OCI-LY7 (cell line): ENCODE results near the gene PDE4A. TPM values are rescaled to one million over a fixed set of nuclear protein-coding genes. Genes with fewer than 3 reads are reported as not detected.

Experiments used
- BruUV-seq: library from RNA; stranded (reverse); fragments of 400-500 nt; replicated peaks from 2 replicates; lab custom pipeline; 2021; lab: Mats Ljungman, UMichigan
- CTCF ChIA-PET: fragments of 300-600 bp; sonication (Branson Sonifier 250); formaldehyde crosslinking; loops from one replicate; lab custom pipeline; 2022; ENCODE audit warnings: antibody characterized with exemption; ENCODE audit not compliant: unreplicated experiment; lab: Charles Lee
- POLR2A ChIA-PET: fragments of 300-600 bp; sonication (Branson Sonifier 250); formaldehyde crosslinking; loops from one replicate; lab custom pipeline; 2022; ENCODE audit warnings: antibody characterized with exemption; lab: Charles Lee
- DNase-seq: peaks from one replicate; pipeline ENCODE4 v3.0.0-alpha.2; 2015; ENCODE audit warnings: low spot score
- H2AFZ ChIP-seq: fragments of 200-600 bp; sonication (generic), shearing (Covaris generic); 2 replicates; pipeline ENCODE4 v1.6.1; 2014; ENCODE audit warnings: mild to moderate bottlenecking, antibody characterized with exemption, low read length, moderate library complexity
- H3K27ac ChIP-seq: fragments of 200-600 bp; sonication (generic); 2 replicates; pipeline ENCODE4 v1.5.1; 2014; ENCODE audit warnings: mixed run types, low read depth, mild to moderate bottlenecking, moderate library complexity, low read length, inconsistent platforms; ENCODE audit not compliant: poor library complexity, severe bottlenecking
- H3K36me3 ChIP-seq: fragments of 200-600 bp; sonication (generic); 2 replicates; pipeline ENCODE4 v1.6.1; 2014; ENCODE audit warnings: mild to moderate bottlenecking, antibody characterized with exemption, low read length, moderate library complexity, mixed read lengths; ENCODE audit not compliant: insufficient read depth
- H3K4me1 ChIP-seq: fragments of 200-600 bp; sonication (generic); 2 replicates; pipeline ENCODE4 v1.5.1; 2014; ENCODE audit warnings: mild to moderate bottlenecking, low read length; ENCODE audit not compliant: insufficient read depth, poor library complexity, severe bottlenecking
- H3K4me2 ChIP-seq: fragments of 200-600 bp; sonication (generic); 2 replicates; pipeline ENCODE4 v1.6.1; 2014; ENCODE audit warnings: mild to moderate bottlenecking, low read length
- H3K4me3 ChIP-seq: fragments of 200-600 bp; sonication (generic); 2 replicates; pipeline ENCODE4 v1.5.1; 2014; ENCODE audit warnings: mild to moderate bottlenecking, low read depth, low read length; ENCODE audit not compliant: poor library complexity, severe bottlenecking
- H3K79me2 ChIP-seq: fragments of 200-600 bp; sonication (generic); 2 replicates; pipeline ENCODE4 v1.6.1; 2016; ENCODE audit warnings: low read depth, mild to moderate bottlenecking, low read length, moderate library complexity, mixed read lengths; ENCODE audit not compliant: insufficient read depth
- H3K9me2 ChIP-seq: fragments of 200-600 bp; sonication (generic); 2 replicates; pipeline ENCODE4 v1.6.1; 2016; ENCODE audit warnings: mild to moderate bottlenecking, low read length, mixed read lengths; ENCODE audit not compliant: insufficient read depth
- H3K9me3 ChIP-seq: fragments of 200-600 bp; sonication (generic); 2 replicates; pipeline ENCODE4 v1.6.1; 2014; ENCODE audit warnings: mild to moderate bottlenecking, mixed run types, low read length, mixed read lengths
- H4K20me1 ChIP-seq: fragments of 200-600 bp; sonication (generic); 2 replicates; pipeline ENCODE4 v1.6.1; 2014; ENCODE audit warnings: mild to moderate bottlenecking, antibody characterized with exemption, low read length, moderate library complexity, mixed read lengths; ENCODE audit not compliant: insufficient read depth
- CTCF ChIP-seq: fragments of 200-600 bp; sonication (generic); conservative IDR thresholded peaks from 2 replicates; pipeline ENCODE4 v1.5.1; 2014; ENCODE audit warnings: mild to moderate bottlenecking, antibody characterized with exemption, low read length, moderate library complexity, mixed read lengths
- EZH2phosphoT487 ChIP-seq: fragments of 200-600 bp; sonication (generic); IDR thresholded peaks from 2 replicates; pipeline ENCODE4 v1.6.1; 2018; ENCODE audit warnings: low read depth, borderline replicate concordance, mild to moderate bottlenecking, mixed run types, antibody characterized with exemption, low read length, moderate library complexity, mixed read lengths
- intact Hi-C: fragments of 100-400 bp; cut with micrococcal nuclease; formaldehyde crosslinking; loops from one replicate; pipeline ENCODE4 v1.10.0; 2022; ENCODE audit not compliant: unreplicated experiment
- total RNA-seq, 2 experiments: library from RNA; depleted of rRNA in 1 of 2; stranded (reverse); fragments of >200 nt in 1 of 2; shearing (Covaris generic) in 1 of 2; gene quantifications; 2 replicates each; pipeline ENCODE4 v1.2.3, GENCODE V29; 2014 to 2022

PDE4A gene
- total RNA-seq, 2 experiments from 2014 or later, result 16.4 to 45.1 TPM

GRCh38 chr19:10450191-10450852, 30.0 kb downstream of the PDE4A start:
- Histone ChIP-seq H3K9me2 (no peaks in the 10 kb centered on the region), H3K36me3 (peaks cover 63% of the 10 kb centered on the region), H3K79me2 (no peaks in the 10 kb centered on the region; the same call in 1 of the 2 replicates), H3K27ac (no peak overlapping the region), H3K4me3 (no peak overlapping the region), H3K4me1 (no peaks in the 10 kb centered on the region), H4K20me1 (no peaks in the 10 kb centered on the region), H3K9me3 (no peaks in the 10 kb centered on the region), H3K4me2 (no peak overlapping the region), H2AFZ (no peak overlapping the region)
- ChIA-PET CTCF (no interaction called here), POLR2A (interaction anchor here (0.7 kb wide), 1 partner anchor 1223 kb away, joined by 3 read pairs; no protein-coding TSS in a partner anchor)
- intact Hi-C loops, result no loop called here
- BruUV-seq, result no TSS peak
- DNase-seq, result no peak
- TF ChIP-seq EZH2phosphoT487, result no peak

- DNase-seq, result peak; percentile 61
- POLR2A ChIA-PET, result interaction anchor here (0.6 kb wide), 1 partner anchor 179 kb away, joined by 6 read pairs; no protein-coding TSS in a partner anchor
- intact Hi-C loops, result no loop called here
These were observed 30.7 kb downstream of the PDE4A start for GRCh38 chr19:10450853-10451609.

More at GRCh38 chr19:10450853-10451609, 30.7 kb downstream of the PDE4A start:
- CTCF ChIA-PET, result interaction anchor here (0.5 kb wide), 1 partner anchor 53 kb away, joined by 3 read pairs; no protein-coding TSS in a partner anchor
- Histone ChIP-seq H3K4me3 (no peak overlapping the region), H2AFZ (no peak overlapping the region), H3K4me1 (no peaks in the 10 kb centered on the region), H3K79me2 (no peaks in the 10 kb centered on the region), H4K20me1 (no peaks in the 10 kb centered on the region), H3K36me3 (peaks cover 64% of the 10 kb centered on the region), H3K4me2 (no peak overlapping the region), H3K27ac (no peak overlapping the region), H3K9me2 (no peaks in the 10 kb centered on the region), H3K9me3 (no peaks in the 10 kb centered on the region)
- BruUV-seq, result no TSS peak
- TF ChIP-seq EZH2phosphoT487 (no peak), CTCF (no peak)
